ENCODE data around the gene SIGLEC7.
A peak's percentile ranks its signal among the peaks of the same experiment; 100 is the strongest.

Gene SIGLEC7

GRCh38 chr19:51179256-51179655 is 37.2 kb downstream of the SIGLEC7 start:
- H3K4me3 Mint-ChIP-seq, result no peak overlapping the region
- H3K27me3 Mint-ChIP-seq, result peaks cover 24% of the 10 kb centered on the region
- no peaks in the 10 kb centered on the region for H3K36me3 Mint-ChIP-seq (ENCODE audit: low read depth)
- H3K27ac Mint-ChIP-seq, result no peak overlapping the region
- H3K4me1 Mint-ChIP-seq (ENCODE audit: low read depth), result peaks cover 26% of the 10 kb centered on the region
- intact Hi-C loops (cut with micrococcal nuclease), result no loop called here
- no peaks in the 10 kb centered on the region for H3K9me3 Mint-ChIP-seq

GRCh38 chr19:51181377-51181912 is 39.3 kb downstream of the SIGLEC7 start:
- Mint-ChIP-seq H3K4me1 (ENCODE audit: low read depth) (peaks cover 40% of the 10 kb centered on the region), H3K9me3 (no peaks in the 10 kb centered on the region), H3K4me3 (no peak overlapping the region), H3K27me3 (peaks cover 37% of the 10 kb centered on the region), H3K27ac (no peak overlapping the region), H3K36me3 (ENCODE audit: low read depth) (no peaks in the 10 kb centered on the region)
- intact Hi-C loops (cut with micrococcal nuclease), result no loop called here

DNA sequence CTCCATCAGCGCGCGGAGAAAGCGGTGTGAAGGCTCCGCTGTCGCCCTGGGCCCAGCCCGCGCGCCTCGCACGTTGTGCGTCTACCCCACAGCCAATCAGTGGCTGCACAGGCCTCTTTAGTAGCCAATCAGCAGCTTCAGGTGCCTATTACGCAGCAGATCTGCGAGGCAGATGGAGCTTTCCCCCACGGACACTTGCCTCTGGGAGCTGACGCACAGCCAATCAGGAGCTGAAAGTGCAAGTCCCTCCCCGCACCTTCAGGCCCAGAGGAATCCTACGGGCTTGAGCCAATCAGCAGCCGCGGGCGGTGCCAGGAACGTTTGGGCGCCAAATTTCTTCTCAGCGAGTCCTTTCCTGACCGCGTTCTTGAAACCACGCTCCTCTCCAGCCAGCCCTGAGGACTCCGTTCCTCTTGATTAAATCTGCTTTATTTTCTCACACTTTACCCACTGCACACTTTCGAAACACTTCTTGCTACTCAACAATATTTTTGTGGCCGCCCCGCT is 39.9 kb downstream of the SIGLEC7 start:
- Mint-ChIP-seq H3K27me3 (peaks cover 37% of the 10 kb centered on the region), H3K4me1 (ENCODE audit: low read depth) (peaks cover 40% of the 10 kb centered on the region), H3K36me3 (ENCODE audit: low read depth) (no peaks in the 10 kb centered on the region), H3K27ac (no peak overlapping the region), H3K9me3 (no peaks in the 10 kb centered on the region), H3K4me3 (peak overlapping the region; percentile 13)
- intact Hi-C loops (cut with micrococcal nuclease), result no loop called here

DNA sequence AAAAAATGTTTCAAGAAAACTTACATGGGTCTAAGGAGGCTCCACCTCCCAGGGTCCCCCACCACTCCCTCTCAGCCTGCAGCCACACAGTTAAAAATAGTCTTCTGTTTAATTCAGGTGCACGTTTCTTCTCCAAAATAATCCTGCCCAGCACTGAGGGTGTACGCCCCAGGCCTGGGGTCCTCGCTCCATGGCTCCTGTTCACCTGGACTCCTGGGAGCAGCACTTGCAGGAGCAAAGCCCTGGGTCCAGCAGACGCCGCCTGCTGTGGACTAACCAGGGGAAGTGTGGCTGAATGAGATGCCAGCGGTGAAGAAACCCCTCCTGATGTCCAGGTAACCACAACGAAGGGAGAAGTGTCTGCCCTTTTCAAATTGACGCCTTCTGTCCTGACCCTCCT is 41.5 kb downstream of the SIGLEC7 start:
- Mint-ChIP-seq H3K9me3 (no peaks in the 10 kb centered on the region), H3K27me3 (peaks cover 33% of the 10 kb centered on the region), H3K36me3 (ENCODE audit: low read depth) (no peaks in the 10 kb centered on the region), H3K27ac (no peak overlapping the region), H3K4me3 (no peak overlapping the region), H3K4me1 (ENCODE audit: low read depth) (peaks cover 40% of the 10 kb centered on the region)
- intact Hi-C loops (cut with micrococcal nuclease), result no loop called here

GRCh38 chr19:51185069-51185867 is 43.2 kb downstream of the SIGLEC7 start:
- peaks cover 35% of the 10 kb centered on the region for H3K4me1 Mint-ChIP-seq (ENCODE audit: low read depth)
- H3K27me3 Mint-ChIP-seq, result peaks cover 34% of the 10 kb centered on the region
- H3K36me3 Mint-ChIP-seq (ENCODE audit: low read depth), result no peaks in the 10 kb centered on the region
- H3K4me3 Mint-ChIP-seq, result no peak overlapping the region
- no peak overlapping the region for H3K27ac Mint-ChIP-seq
- intact Hi-C loops (cut with micrococcal nuclease), result no loop called here
- no peaks in the 10 kb centered on the region for H3K9me3 Mint-ChIP-seq

DNA sequence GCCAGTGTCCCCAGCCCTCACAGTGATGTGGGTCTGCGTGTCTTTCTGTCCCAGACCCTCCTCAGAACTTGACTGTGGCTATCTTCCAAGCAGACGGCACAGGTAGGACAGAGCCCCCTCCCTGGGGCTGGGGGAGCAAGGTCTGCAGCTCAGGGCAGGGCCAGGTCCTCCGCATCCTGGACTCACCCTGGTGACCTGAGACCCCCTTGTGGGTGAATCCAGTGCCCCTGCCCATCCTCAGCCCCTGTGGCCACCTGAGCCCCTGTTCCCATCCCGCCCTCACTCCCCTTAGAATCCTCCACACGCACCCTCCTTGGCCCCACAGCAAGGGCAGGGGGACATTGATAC is 43.7 kb downstream of the SIGLEC7 start:
- Mint-ChIP-seq H3K4me1 (ENCODE audit: low read depth) (peaks cover 35% of the 10 kb centered on the region), H3K27me3 (peaks cover 34% of the 10 kb centered on the region), H3K4me3 (no peak overlapping the region), H3K36me3 (ENCODE audit: low read depth) (no peaks in the 10 kb centered on the region), H3K27ac (no peak overlapping the region), H3K9me3 (no peaks in the 10 kb centered on the region)
- intact Hi-C loops (cut with micrococcal nuclease), result no loop called here

GRCh38 chr19:51186323-51186722 is 44.2 kb downstream of the SIGLEC7 start:
- Mint-ChIP-seq H3K9me3 (no peaks in the 10 kb centered on the region), H3K27me3 (peaks cover 36% of the 10 kb centered on the region), H3K4me3 (no peak overlapping the region), H3K36me3 (ENCODE audit: low read depth) (no peaks in the 10 kb centered on the region), H3K27ac (no peak overlapping the region), H3K4me1 (ENCODE audit: low read depth) (peaks cover 35% of the 10 kb centered on the region)
- intact Hi-C loops (cut with micrococcal nuclease), result no loop called here

DNA sequence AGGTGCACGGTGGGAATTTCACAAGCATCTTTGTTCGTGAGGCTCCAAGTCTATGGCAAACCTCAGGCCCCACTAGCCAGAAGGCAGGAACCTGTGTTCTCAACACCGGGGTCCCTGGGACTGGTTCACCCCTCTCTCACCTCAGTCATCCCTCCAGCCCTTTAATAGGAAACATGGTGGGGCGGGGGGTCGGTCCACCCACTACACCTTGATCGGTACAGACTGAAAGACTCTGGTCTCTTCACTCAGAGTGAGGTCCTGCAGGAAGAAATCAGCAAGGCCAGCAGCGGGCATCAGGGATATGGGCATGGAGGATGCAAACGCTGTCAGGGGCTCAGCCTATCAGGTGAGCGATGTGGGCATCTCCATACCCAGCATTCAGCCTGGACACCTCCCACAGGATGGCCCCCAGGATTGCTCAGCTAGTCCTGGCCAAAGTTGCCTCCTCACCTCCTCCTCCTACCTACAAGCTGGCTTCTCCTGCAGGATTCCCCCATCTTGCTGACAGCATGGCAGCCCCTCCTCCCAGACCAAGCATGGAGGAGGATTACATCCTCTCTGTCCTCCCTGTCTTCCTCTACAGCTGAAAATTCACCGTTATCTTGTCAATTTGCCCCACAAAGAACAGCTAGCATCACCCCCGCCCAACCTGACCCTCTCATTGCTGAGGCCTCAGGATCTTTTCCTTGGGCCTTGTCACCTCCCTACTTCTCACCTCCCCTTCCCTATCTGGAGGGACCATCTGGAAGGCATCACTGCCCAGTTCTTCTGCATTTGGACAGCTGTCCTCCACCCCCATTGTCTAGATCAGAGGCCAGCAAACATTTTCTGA is 45.5 kb downstream of the SIGLEC7 start:
- Mint-ChIP-seq H3K27me3 (peaks cover 31% of the 10 kb centered on the region), H3K36me3 (ENCODE audit: low read depth) (no peaks in the 10 kb centered on the region), H3K4me1 (ENCODE audit: low read depth) (peaks cover 30% of the 10 kb centered on the region), H3K4me3 (no peak overlapping the region), H3K9me3 (no peaks in the 10 kb centered on the region), H3K27ac (no peak overlapping the region)
- intact Hi-C loops (cut with micrococcal nuclease), result no loop called here

- Mint-ChIP-seq H3K4me1 (ENCODE audit: low read depth) (peaks cover 25% of the 10 kb centered on the region), H3K27me3 (peaks cover 28% of the 10 kb centered on the region), H3K27ac (no peak overlapping the region), H3K9me3 (no peaks in the 10 kb centered on the region), H3K4me3 (no peak overlapping the region), H3K36me3 (ENCODE audit: low read depth) (no peaks in the 10 kb centered on the region)
- intact Hi-C loops (cut with micrococcal nuclease), result no loop called here
Measured at GRCh38 chr19:51188227-51188559, 46.1 kb downstream of the SIGLEC7 start.

DNA sequence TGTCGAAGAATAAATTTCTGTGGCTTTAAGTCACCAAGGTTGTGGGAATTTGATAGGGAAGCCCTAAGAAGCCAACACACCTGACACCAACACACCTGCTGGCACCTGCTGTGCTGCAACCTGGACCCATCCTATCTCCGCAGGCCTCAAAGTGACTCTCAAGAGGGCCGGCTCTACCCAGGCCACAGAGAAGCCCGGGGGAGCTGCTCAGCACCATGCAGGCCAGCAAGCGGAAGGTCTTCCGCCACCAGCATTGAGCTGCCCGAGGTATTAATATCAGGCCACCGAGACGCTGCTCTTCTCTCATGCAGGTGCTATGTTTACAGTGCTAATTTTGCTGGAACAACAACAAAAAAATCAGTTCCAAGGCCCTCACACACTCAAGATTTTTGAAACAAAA is 50.6 kb downstream of the SIGLEC7 start:
- H3K27ac Mint-ChIP-seq, result no peak overlapping the region
- no peaks in the 10 kb centered on the region for H3K4me1 Mint-ChIP-seq (ENCODE audit: low read depth)
- H3K27me3 Mint-ChIP-seq, result peaks cover 12% of the 10 kb centered on the region
- intact Hi-C loops (cut with micrococcal nuclease), result no loop called here
- H3K36me3 Mint-ChIP-seq (ENCODE audit: low read depth), result no peaks in the 10 kb centered on the region
- no peaks in the 10 kb centered on the region for H3K9me3 Mint-ChIP-seq
- H3K4me3 Mint-ChIP-seq, result no peak overlapping the region

GRCh38 chr19:51194527-51195315 is 52.6 kb downstream of the SIGLEC7 start:
- Mint-ChIP-seq H3K4me3 (no peak overlapping the region), H3K4me1 (ENCODE audit: low read depth) (no peaks in the 10 kb centered on the region), H3K9me3 (no peaks in the 10 kb centered on the region), H3K36me3 (ENCODE audit: low read depth) (no peaks in the 10 kb centered on the region), H3K27ac (no peak overlapping the region), H3K27me3 (peaks cover 17% of the 10 kb centered on the region)
- intact Hi-C loops (cut with micrococcal nuclease), result no loop called here

GRCh38 chr19:51195316-51195586 is 53.1 kb downstream of the SIGLEC7 start:
- intact Hi-C loops (cut with micrococcal nuclease), result no loop called here
- no peaks in the 10 kb centered on the region for H3K4me1 Mint-ChIP-seq (ENCODE audit: low read depth)
- no peak overlapping the region for H3K4me3 Mint-ChIP-seq
- H3K27ac Mint-ChIP-seq, result no peak overlapping the region
- H3K27me3 Mint-ChIP-seq, result peaks cover 22% of the 10 kb centered on the region
- no peaks in the 10 kb centered on the region for H3K36me3 Mint-ChIP-seq (ENCODE audit: low read depth)
- H3K9me3 Mint-ChIP-seq, result no peaks in the 10 kb centered on the region

DNA sequence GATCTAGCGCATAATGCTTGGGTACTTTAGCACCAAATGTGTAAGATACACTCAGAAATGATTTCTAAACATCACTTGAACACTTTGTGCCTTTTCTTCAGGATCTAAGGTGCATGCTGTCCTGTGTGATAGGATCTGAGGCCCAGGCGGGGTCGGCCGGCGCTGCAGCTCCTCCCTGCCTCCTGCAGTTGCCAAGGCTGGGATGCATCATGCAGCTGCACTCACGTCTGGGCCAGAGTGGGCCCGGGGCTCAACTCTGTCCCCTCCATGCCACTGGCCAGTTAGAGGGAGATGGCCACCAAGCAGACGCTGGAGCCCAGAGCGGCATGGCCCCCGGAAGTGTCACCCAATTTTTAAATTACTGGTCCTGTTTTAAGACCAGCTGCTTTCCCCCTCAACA is 53.5 kb downstream of the SIGLEC7 start:
- Mint-ChIP-seq H3K4me3 (no peak overlapping the region), H3K27ac (no peak overlapping the region), H3K27me3 (peaks cover 25% of the 10 kb centered on the region), H3K9me3 (no peaks in the 10 kb centered on the region), H3K4me1 (ENCODE audit: low read depth) (no peaks in the 10 kb centered on the region), H3K36me3 (ENCODE audit: low read depth) (no peaks in the 10 kb centered on the region)
- intact Hi-C loops (cut with micrococcal nuclease), result no loop called here

GRCh38 chr19:51196181-51196580 is 54.1 kb downstream of the SIGLEC7 start:
- H3K4me1 Mint-ChIP-seq (ENCODE audit: low read depth), result peaks cover under 1% of the 10 kb centered on the region
- no peak overlapping the region for H3K27ac Mint-ChIP-seq
- intact Hi-C loops (cut with micrococcal nuclease), result no loop called here

More at GRCh38 chr19:51196181-51196580, 54.1 kb downstream of the SIGLEC7 start:
- Mint-ChIP-seq H3K36me3 (ENCODE audit: low read depth) (no peaks in the 10 kb centered on the region), H3K9me3 (no peaks in the 10 kb centered on the region), H3K4me3 (no peak overlapping the region), H3K27me3 (peaks cover 24% of the 10 kb centered on the region)
